HG02885 (cell line): ENCODE data around the gene XYLT2.
A peak's percentile ranks its signal among the peaks of the same experiment; 100 is the strongest.

ENCODE experiments used
- ATAC-seq: cut with Tn5 transposase; IDR thresholded peaks from one replicate; pipeline ENCODE4 v1.9.1; 2021; ENCODE audit warnings: mild to moderate bottlenecking; ENCODE audit not compliant: unreplicated experiment, poor library complexity

The XYLT2 gene

DNA sequence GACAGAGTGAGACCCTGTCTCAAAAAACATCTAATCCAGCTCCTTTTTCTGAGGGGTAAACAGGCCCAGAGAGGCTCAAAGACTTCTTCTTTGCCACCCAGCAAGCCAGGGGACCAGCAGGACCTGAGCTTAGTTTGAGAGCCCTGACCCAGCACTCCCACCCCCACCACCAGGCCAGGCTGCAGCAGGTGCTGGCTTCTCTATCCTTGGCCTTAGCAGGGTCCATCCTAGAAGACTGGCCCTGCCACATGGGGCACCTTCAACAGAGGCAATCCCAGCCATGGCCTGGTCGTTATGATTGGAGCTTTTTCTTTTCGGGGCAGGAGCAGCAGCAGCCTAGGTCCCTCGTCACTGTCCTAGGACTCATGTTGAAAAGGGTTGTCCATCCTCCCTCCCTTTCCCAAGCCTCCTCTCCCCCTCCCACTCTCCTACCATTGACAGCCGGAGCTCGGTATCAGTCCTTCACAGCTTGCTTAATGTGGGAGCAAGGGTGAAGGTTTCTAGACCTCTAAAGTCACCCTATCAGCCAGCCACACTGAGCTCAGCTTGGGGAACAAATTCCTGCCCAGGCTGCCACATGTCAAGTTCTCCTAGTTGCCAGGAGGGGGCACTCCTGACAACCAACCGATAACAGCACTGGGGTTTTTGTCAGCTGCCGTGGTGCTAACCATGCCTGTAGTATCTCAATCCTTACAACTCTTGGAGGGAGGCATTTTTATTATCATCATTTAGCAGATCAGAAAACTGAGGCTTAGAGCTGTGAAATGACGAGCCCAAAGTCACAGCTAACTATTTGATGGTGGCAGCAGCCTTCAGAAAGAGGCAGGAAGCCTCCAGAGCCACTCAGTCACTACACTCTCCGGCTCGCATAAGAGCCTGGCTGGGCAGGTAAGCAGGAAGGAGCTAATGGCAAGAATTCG is 15.9 kb downstream of the XYLT2 start:
- ATAC-seq: no peak

DNA sequence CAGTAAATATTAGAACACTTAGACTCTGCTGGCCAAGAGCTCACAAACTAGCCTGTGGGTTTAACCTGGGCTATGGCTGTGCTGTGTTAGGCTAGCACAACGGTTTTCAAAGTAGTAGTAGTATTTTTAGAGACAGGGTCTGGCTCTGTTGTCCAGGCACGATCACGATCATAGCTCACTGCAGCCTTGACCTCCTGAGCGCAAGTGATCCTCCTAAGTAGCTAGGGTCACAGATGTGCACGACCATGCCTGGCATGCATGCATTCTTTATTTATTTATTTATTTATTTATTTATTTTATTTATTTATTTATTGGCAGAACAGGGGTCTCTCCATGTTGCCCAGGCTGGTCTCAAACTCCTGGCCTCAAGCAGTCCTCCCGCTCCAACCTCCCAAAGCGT is 16.7 kb downstream of the XYLT2 start:
- no peak for ATAC-seq

DNA sequence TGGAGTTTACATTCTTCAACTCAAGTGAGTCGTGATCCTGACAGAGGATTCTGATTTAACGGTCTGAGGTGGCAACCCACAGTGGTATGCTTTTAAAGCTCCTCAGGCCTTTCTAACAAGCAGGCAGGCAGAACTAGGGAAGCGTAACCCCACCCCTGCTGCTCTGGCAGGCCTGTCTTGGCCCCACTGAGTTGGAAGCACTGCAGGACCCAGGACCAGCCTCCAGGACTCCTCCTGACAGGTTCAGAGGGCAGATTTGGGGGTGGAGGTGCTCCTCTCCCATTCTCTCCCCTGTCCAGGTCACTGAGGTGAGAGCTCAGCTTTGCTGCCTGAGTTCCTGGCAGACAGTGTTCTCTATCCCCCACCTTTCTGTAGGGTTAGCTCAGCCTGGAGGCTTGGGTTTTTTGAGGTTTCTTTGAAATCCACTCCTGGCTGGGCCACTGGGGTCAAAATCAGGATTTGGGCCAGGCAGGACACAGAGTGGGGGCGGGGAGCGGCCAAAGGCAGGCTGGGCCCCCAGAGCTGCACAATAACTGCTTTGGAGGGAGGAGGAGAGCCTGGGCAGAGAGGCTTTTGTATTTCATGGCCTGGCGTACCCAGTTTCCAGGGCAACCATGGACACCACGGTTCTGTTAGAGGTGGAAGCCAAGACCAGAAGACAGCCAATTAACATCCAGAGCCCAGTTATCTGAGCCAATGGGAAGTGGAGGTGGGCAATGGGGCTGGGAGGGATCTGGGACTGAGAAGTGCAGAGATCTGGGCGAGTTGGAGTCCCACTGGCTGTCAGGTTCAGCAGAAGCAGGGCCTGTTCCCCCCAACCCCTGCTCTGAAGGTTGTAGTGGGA is 17.5 kb downstream of the XYLT2 start:
- no peak for ATAC-seq

- no peak for ATAC-seq
Measured at GRCh38 chr17:50364061-50364458, 18.1 kb downstream of the XYLT2 start.

GRCh38 chr17:50364715-50365114 is 18.8 kb downstream of the XYLT2 start:
- ATAC-seq: no peak

- ATAC-seq: no peak
Measured at GRCh38 chr17:50365165-50365564, 19.2 kb downstream of the XYLT2 start.

DNA sequence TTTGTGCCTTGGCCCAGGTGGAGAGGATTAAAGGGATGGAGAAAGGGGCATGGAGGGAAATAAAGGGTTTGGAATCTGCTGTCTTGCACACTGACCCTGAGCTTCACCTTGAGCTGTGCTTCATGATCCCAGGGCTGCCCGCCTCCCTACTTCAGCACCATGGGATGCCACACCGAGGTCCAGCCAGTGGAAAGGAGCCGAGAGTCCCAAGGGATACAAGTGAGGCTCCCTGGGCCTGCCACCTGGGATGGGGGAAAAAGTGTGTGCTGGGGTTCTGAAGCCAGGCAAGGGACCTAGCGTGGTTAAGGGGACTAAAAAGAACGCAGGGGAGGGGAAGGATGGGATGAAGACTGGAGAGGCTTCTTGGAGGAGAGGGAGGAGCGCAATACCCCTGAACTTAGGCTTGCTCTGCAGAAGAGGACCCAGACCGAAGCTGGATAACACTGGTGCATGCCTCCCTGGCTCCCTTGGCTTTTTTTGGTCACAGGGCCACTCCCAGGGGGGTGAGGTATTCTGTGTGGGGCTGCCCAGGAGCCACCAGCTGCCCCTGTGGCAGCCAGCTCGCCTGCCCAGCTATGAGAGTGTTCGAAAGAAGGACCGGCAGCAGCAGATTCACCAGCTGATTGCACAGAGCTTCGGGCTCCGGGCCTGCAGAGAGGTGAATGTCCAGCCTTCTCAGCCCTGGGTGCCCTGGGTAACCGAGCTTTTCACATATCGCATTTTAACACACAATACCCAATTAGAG is 19.9 kb downstream of the XYLT2 start:
- no peak for ATAC-seq

DNA sequence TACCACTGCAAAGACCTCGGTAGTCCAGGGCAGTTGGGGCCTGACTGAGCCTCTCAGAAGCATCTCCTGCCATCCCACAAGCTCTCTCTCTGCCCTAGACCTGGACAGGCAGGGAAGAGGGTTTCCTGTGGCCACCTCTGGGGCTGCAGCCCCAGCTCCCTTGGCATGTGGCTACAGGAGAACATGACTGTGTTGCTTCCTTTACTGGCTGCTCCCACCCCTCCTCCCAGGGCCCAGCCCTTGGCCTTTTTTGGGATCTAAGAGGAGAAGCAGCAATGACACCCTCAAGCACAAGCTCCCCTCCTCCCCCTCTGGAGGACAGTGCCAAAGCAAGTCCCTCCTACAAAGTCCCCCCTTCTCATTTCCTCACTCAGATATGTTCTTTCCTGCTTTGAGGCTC is 21.5 kb downstream of the XYLT2 start:
- ATAC-seq: no peak

GRCh38 chr17:50370052-50370451 is 24.1 kb downstream of the XYLT2 start:
- ATAC-seq: no peak

GRCh38 chr17:50371526-50371925 is 25.6 kb downstream of the XYLT2 start:
- no peak for ATAC-seq

DNA sequence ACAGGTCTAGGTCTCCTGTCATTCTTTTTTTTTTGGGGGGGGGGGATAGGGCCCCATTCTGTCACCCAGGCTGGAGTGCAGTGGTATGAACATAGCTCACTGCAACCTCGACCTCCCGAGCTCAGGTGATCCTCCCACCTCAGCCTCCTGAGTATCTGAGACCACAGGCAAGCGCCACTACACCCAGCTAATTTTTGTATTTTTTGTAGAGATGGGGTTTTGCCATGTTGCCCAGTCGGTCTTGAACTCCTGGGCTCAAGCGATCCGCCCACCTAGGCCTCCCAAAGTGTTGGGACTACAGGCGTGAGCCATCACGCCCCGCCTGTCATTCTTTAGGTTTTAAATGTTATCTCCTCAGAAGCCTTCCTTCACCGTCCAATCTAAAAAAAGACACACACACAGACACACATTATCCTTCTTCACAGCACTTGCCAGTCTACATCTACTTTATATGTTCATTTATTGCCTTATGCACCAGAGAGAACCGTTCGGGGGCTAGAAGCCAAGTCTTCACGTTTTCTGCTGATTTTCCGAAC is 26.4 kb downstream of the XYLT2 start:
- no peak for ATAC-seq

- peak; percentile 90 for ATAC-seq
Measured at GRCh38 chr17:50372758-50373556, 27.0 kb downstream of the XYLT2 start, which contains the start of the genes EME1 and MRPL27. Gene EME1, plus strand, starts transcription at chr17:50373229. Its CDS starts 1,980 bp downstream, at chr17:50375209. Gene MRPL27, minus strand, starts transcription at chr17:50373184. Its CDS starts 14 bp downstream, at chr17:50373170.

GRCh38 chr17:50373705-50374104 is 27.8 kb downstream of the XYLT2 start:
- ATAC-seq: no peak

GRCh38 chr17:50375858-50376538 is 30.1 kb downstream of the XYLT2 start:
- ATAC-seq: no peak

DNA sequence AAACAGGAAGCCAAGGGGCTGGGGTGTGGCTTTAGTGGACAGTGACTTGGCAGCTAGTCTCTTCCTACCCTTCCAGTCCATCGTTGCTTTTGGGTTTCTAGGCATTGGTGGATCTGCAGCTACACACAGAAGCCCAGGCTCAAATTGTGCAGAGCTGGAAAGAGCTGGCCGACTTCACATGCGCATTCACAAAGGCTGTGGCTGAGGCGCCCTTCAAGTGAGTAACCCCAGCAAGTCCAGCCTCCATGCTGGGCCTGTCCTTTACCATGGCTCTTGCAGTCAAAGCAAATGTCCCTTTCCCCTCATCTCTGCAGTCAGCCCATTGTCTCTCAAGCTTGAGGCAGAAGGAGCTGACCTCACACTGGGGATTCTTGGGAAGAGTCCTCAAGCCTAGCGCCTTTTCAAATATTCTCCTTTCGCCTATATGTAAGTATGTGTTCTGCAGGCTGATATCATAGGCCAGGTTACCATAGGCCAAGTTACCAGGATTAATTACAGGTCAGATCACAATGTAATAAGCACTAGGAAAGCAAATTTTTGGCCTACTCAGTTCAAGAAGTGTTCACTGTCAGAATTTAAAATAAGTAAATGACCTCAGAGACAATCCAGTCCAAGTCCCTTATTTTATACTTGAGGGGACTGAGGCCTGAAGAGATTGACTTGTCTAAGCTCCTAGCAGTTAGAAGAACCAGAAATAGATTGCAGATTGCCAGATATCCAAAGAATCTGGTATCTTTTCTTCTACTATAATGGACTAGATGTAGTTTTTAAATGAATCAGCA is 33.6 kb downstream of the XYLT2 start:
- ATAC-seq: no peak

- no peak for ATAC-seq
Measured at GRCh38 chr17:50380369-50381259, 34.7 kb downstream of the XYLT2 start.

DNA sequence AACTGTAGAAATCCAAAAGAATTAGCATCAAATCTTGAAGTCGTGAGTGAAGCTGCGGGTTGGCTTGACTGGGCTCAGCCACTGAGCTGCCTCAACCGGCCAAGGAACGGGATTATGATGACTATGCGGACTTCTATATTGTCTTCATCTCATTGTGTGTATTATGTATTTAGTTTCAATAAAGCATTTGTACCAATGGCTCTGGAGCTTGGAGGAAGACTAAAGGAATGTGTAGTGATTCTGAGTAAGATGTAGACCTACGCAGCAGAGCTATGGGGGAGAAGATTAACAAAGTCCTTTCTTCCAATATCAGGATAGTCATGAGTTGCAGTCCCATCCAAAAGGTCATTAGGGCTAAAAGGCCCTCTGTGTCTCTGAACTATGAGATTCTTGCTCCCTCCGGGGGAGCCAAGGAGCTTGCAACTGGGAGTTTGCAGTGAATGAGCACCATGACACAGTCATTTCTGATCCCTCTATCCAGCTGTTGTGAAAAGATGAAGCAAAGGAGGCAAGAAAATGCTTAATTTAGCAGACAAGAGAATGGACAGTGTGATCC is 35.4 kb downstream of the XYLT2 start:
- ATAC-seq: no peak
